Kidney (tissue), 14 donors: ENCODE results near the gene NPDC1. TPM values are rescaled to one million over a fixed set of nuclear protein-coding genes. Genes with fewer than 3 reads are reported as not detected.
"Not testable (repeated sequence)": the region's sequence is repeated elsewhere in the genome, so short reads cannot be mapped to it uniquely, and the experiment has no call there.

Experiments
- DNase-seq, 5 donors: peaks; one replicate each; pipeline ENCODE4 v3.0.0-alpha.2; 2013 to 2020
- FAIRE-seq: peaks from 2 replicates; lab custom pipeline; 2012; peaks lifted over from hg19 to GRCh38; lab: Jason Lieb, UNC
- H3K27ac ChIP-seq, 2 donors: one replicate each; pipeline ENCODE4 v1.7.0; 2013; ENCODE audit warnings: low read depth in 2 of 2, low read length in 2 of 2, inconsistent platforms in 1 of 2
- H3K27me3 ChIP-seq: one replicate; pipeline ENCODE4 v1.7.1; 2013; ENCODE audit warnings: low read length, inconsistent platforms; ENCODE audit not compliant: control insufficient read depth, insufficient read depth
- H3K36me3 ChIP-seq, 3 donors: one replicate each; pipeline versions ENCODE4 v1.7.0 to v1.7.1; 2013; ENCODE audit warnings: low read length in 3 of 3, control low read depth in 1 of 3, inconsistent platforms in 1 of 3; ENCODE audit not compliant: insufficient read depth in 3 of 3, control insufficient read depth in 2 of 3
- H3K4me1 ChIP-seq, 3 donors: one replicate each; pipeline versions ENCODE4 v1.7.0 to v1.7.1; 2013; ENCODE audit warnings: low read length in 3 of 3, inconsistent platforms in 1 of 3, low read depth in 1 of 3; ENCODE audit not compliant: control insufficient read depth in 2 of 3, insufficient read depth in 2 of 3
- H3K4me3 ChIP-seq, 3 donors: one replicate each; pipeline versions ENCODE4 v1.7.0 to v1.8.1; 2013; ENCODE audit warnings: low read length in 3 of 3, control low read depth in 1 of 3, inconsistent platforms in 1 of 3
- H3K9ac ChIP-seq, 3 donors: one replicate each; pipeline versions ENCODE4 v1.7.0 to v1.7.1; 2013; ENCODE audit warnings: low read length in 3 of 3, control low read depth in 1 of 3, inconsistent platforms in 1 of 3
- H3K9me3 ChIP-seq, 3 donors: one replicate each; pipeline versions ENCODE4 v1.7.0 to v1.7.1; 2013; ENCODE audit warnings: low read length in 3 of 3, control low read depth in 1 of 3, inconsistent platforms in 1 of 3; ENCODE audit not compliant: control insufficient read depth in 2 of 3, insufficient read depth in 1 of 3
- CTCF ChIP-seq: IDR thresholded peaks from 3 replicates; pipeline ENCODE4 v1.5.1; 2012; ENCODE audit warnings: mild to moderate bottlenecking, moderate library complexity, borderline replicate concordance; ENCODE audit not compliant: insufficient read depth; ENCODE audit errors: extremely low read depth
- intact Hi-C: fragments of 100-400 bp; cut with DNase I; formaldehyde crosslinking; loops from one replicate; pipeline ENCODE4 v1.11.1; 2022
- polyA plus RNA-seq: library from polyadenylated mRNA; stranded (reverse); fragments of 350-450 nt; fragmentation: Illumina TruSeq; extraction: RNeasy Lipid Tissue Mini Kit (QIAGEN cat#74804); gene quantifications from one replicate; pipeline ENCODE4 v1.2.3, GENCODE V29; 2014; ENCODE audit warnings: low read depth, low replicate concordance; ENCODE audit not compliant: insufficient read depth
- total RNA-seq: library from RNA; stranded (reverse); fragmentation: NEBNext Ultra II Directional; extraction: Animal tissue kit (Norgen Biotek cat#: 25700); gene quantifications from one replicate; pipeline ENCODE4 v1.2.1, GENCODE V29; 2021
- donor health status: control.
- donor health status: control.
- donor health status: control.
- donor health status: control.
- donor health status: control.
- donor health status: DM: yes; HTN: yes; CAD: no.
- donor health status: Normal renal cell carcinoma (clear cell type).

The NPDC1 gene
- total and polyA plus RNA-seq, 2 donors from 2014 or later, result 80.2 to 189 TPM

DNA sequence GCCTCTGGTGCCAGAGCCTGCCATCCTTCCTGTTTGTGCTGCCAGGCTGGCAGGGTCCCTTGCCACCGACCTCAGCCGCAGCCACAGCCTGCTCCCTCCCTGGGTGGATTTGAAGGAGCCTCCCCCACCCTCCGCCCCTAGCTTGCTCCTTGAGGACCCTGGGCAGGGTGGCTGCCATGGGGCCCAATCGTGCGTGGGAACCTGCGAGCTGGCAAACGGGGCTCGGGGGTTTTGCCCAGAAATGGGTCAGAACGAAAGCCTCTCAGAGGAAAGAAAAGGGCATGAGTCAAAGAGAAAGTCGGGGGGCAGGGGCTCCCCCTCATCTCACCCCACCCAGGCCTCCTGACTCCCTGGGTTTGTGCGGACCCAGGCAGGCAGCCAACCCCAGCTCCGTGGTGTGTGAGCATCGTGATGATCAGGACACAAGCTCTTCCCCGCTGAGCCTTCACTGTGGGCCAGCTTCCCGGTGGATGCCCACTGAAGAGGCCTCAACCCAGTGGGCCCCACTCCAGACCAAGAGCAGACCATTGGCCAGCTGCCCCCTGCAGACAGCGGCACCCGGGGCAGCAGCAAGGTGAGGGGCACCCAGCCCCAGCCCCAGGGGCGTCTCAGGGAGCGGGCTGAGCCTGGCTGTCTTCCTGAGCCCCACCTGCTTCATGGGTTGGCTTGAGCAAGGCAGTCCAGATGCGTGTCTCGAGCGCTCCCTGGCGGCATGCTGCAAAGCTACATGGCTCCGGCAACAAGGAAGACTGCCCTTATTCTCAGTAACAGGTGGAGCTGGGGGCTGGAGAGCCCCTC is 11.1 kb downstream of the NPDC1 start:
- Histone ChIP-seq H3K27me3 (no peaks in the 10 kb centered on the region), H3K9ac (no peak overlapping the region), H3K27ac (no peak overlapping the region), H3K4me1 (peaks cover 0 to 5% (median 0%) of the 10 kb centered on the region in 3 donors), H3K4me3 (no peak overlapping the region), H3K9me3 (no peaks in the 10 kb centered on the region), H3K36me3 (no peaks in the 10 kb centered on the region)
- intact Hi-C loops, result loop anchor here (10.0 kb wide), 1 partner anchor 250 kb away; no protein-coding TSS in a partner anchor
- FAIRE-seq (no peak), DNase-seq (peak; percentile 88 to 94 (median 90))
- TF ChIP-seq CTCF, result peak; percentile 98

GRCh38 chr9:137034039-137034708 is 11.8 kb downstream of the NPDC1 start:
- peaks cover 0 to 11% (median 3%) of the 10 kb centered on the region in 3 donors for H3K4me1 ChIP-seq
- no peak for FAIRE-seq
- no peak overlapping the region for H3K9ac ChIP-seq
- H3K4me3 ChIP-seq, result no peak overlapping the region
- intact Hi-C loops, result loop anchor here (10.0 kb wide), 1 partner anchor 249 kb away; no protein-coding TSS in a partner anchor
- no peaks in the 10 kb centered on the region for H3K9me3 ChIP-seq
- H3K27me3 ChIP-seq, result no peaks in the 10 kb centered on the region
- DNase-seq, result no peak
- H3K27ac ChIP-seq, result no peak overlapping the region
- no peaks in the 10 kb centered on the region for H3K36me3 ChIP-seq
- no peak for TF ChIP-seq CTCF

GRCh38 chr9:137033481-137033880 is 12.5 kb downstream of the NPDC1 start:
- FAIRE-seq, H3K36me3 ChIP-seq, H3K4me3 ChIP-seq, H3K27me3 ChIP-seq, DNase-seq, H3K27ac ChIP-seq, H3K9me3 ChIP-seq, H3K9ac ChIP-seq: not testable (repeated sequence)
- H3K4me1 ChIP-seq, result peaks cover 0 to 18% (median 10%) of the 10 kb centered on the region in 3 donors
- intact Hi-C loops, result loop anchor here (10.0 kb wide), 1 partner anchor 249 kb away; no protein-coding TSS in a partner anchor

GRCh38 chr9:137032858-137033257 is 13.1 kb downstream of the NPDC1 start:
- FAIRE-seq (no peak), DNase-seq (no peak)
- H3K9me3 ChIP-seq, result no peaks in the 10 kb centered on the region
- no peak for TF ChIP-seq CTCF
- H3K4me3 ChIP-seq, result no peak overlapping the region
- no peaks in the 10 kb centered on the region for H3K27me3 ChIP-seq
- no peak overlapping the region for H3K9ac ChIP-seq
- H3K36me3 ChIP-seq, result no peaks in the 10 kb centered on the region
- no peak overlapping the region for H3K27ac ChIP-seq
- peaks cover 0 to 20% (median 10%) of the 10 kb centered on the region in 3 donors for H3K4me1 ChIP-seq
- intact Hi-C loops, result loop anchor here (10.0 kb wide), 1 partner anchor 248 kb away; no protein-coding TSS in a partner anchor
